Fibroblast of villous mesenchyme (primary cell): ENCODE data around the gene PFKFB2. TPM values are rescaled to one million over a fixed set of nuclear protein-coding genes. Genes with fewer than 3 reads are reported as not detected.

Experiments
- DNase-seq: peaks from one replicate; pipeline ENCODE4 v3.0.0-alpha.2; 2010; ENCODE audit warnings: low read depth
- H3K4me3 ChIP-seq: 2 replicates; pipeline ENCODE4 v1.5.1; 2011; ENCODE audit warnings: low read depth, mild to moderate bottlenecking, low read length
- CTCF ChIP-seq: IDR thresholded peaks from 2 replicates; pipeline ENCODE4 v1.5.1; 2012; ENCODE audit warnings: low read depth, mild to moderate bottlenecking, low read length; ENCODE audit not compliant: insufficient read depth
- total RNA-seq: library from RNA; depleted of rRNA; stranded (reverse); fragments of >200 nt; gene quantifications from 2 replicates; pipeline ENCODE4 v1.2.3, GENCODE V29; 2012

Gene PFKFB2
- total RNA-seq, 1 donor, result 6.9 TPM

GRCh38 chr1:207056673-207057072 lies 3.6 kb downstream of the PFKFB2 start:
- DNase-seq, result no peak
- H3K4me3 ChIP-seq, result no peak overlapping the region
- TF ChIP-seq CTCF, result no peak

- H3K4me3 ChIP-seq, result no peak overlapping the region
- TF ChIP-seq CTCF, result no peak
These were observed 5.2 kb downstream of the PFKFB2 start for GRCh38 chr1:207058252-207058651.

DNA sequence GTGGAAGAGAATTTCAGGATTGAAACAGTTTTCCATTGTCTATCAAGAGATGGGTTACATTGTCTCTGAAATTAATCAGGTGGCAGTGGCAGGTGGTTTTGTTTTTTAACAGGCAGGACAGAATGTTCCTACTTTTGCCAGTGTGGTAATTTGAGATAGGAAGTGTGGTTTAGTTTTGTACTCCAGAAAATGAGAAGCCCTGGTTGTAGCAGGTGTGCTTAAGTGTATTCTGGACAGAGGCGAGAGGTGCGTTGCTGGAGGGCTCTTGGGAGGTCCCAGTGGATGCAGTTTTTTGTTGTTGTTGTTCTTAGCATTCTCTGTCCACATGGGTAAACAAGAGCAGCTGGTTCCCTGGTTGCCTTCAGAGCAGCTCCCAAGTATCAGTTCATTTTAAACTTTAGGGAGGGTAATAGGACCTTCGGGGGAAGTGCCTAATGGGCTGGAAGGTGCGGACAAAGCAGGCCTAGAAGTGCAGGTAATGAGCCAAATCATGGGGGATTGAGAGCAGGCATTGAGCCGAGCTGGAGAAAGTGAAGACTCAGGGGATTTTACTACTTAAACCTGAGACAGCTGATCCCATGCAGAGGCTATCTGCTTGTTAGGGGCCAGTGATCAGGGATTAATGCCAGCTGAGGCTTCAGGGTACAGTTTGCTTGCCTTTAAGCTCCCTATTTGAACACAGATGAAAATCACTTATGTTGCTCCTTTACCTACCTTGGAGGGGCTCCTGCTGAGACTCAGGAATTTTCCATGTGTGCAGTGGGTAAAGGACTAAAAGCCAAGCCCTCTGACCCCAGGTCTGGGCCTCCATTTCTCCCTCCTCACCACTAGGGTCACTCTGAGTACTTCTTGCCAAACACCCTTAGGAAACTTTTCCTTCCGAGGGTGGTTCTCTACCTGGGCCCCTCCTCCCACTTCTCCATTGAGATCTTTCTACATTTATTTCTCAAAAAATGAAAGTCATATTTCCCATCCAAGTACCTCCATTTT lies 6.1 kb downstream of the PFKFB2 start:
- DNase-seq, result no peak
- no peak overlapping the region for H3K4me3 ChIP-seq
- TF ChIP-seq CTCF, result no peak

More at GRCh38 chr1:207058252-207058651, 5.2 kb downstream of the PFKFB2 start:
- DNase-seq, result no peak

GRCh38 chr1:207059881-207060280 lies 6.8 kb downstream of the PFKFB2 start:
- DNase-seq, result no peak
- TF ChIP-seq CTCF, result no peak
- no peak overlapping the region for H3K4me3 ChIP-seq

- H3K4me3 ChIP-seq, result no peak overlapping the region
- DNase-seq, result no peak
- no peak for TF ChIP-seq CTCF
These were observed 7.5 kb downstream of the PFKFB2 start for GRCh38 chr1:207060596-207060995.

- no peak for TF ChIP-seq CTCF
- H3K4me3 ChIP-seq, result no peak overlapping the region
- no peak for DNase-seq
These were observed 9.0 kb downstream of the PFKFB2 start for GRCh38 chr1:207062058-207062457.
